Psoas muscle (tissue), 8 donors: ENCODE measurements around the gene MID2. TPM values are rescaled to one million over a fixed set of nuclear protein-coding genes. Genes with fewer than 3 reads are reported as not detected.
"Not testable (repeated sequence)": the region's sequence is repeated elsewhere in the genome, so short reads cannot be mapped to it uniquely, and the experiment has no call there.

Source experiments
- ATAC-seq, 4 donors: fragments of 200-7000 bp; cut with Tn5 transposase; one replicate each; pipeline ENCODE4 v1.9.1; 2020; ENCODE audit warnings: moderate library complexity in 3 of 4, mild to moderate bottlenecking in 2 of 4
- DNase-seq, 2 donors: peaks; one replicate each; pipeline ENCODE4 v3.0.0-alpha.2; 2020
- H3K27ac ChIP-seq: fragments of 200-600 bp; one replicate; pipeline ENCODE4 v1.8.0; 2022
- H3K27me3 ChIP-seq, 3 donors: fragments of 200-600 bp in 1 of 3; one replicate each; pipeline versions ENCODE4 v1.6.1 to v1.8.0; 2013 to 2022; ENCODE audit warnings: low read length in 2 of 3, mild to moderate bottlenecking in 2 of 3, moderate library complexity in 1 of 3; ENCODE audit not compliant: insufficient read depth in 3 of 3
- H3K36me3 ChIP-seq, 2 donors: fragments of 200-600 bp in 1 of 2; one replicate each; pipeline versions ENCODE4 v1.6.1 to v1.8.0; 2013 to 2022; ENCODE audit warnings: low read depth in 1 of 2, mild to moderate bottlenecking in 1 of 2, moderate library complexity in 1 of 2; ENCODE audit not compliant: insufficient read depth in 1 of 2
- H3K4me1 ChIP-seq: fragments of 200-600 bp; one replicate; pipeline ENCODE4 v1.8.0; 2022
- H3K4me3 ChIP-seq: fragments of 200-600 bp; one replicate; pipeline ENCODE4 v1.8.0; 2022; ENCODE audit warnings: mild to moderate bottlenecking
- H3K9me3 ChIP-seq: fragments of 200-600 bp; one replicate; pipeline ENCODE4 v1.8.0; 2022
- CTCF ChIP-seq: fragments of 200-600 bp; IDR thresholded peaks from one replicate; pipeline ENCODE4 v1.8.0; 2022; ENCODE audit warnings: antibody characterized with exemption
- WGBS, 3 donors: extraction: QIAGEN DNeasy Blood & Tissue Kit; methylation state at CpG; one replicate each; pipeline versions ENCODE4 v1.1.6 to v1.1.7; 2013; 5-methylcytosine and 5-hydroxymethylcytosine counted together
- intact Hi-C, 2 donors: fragments of 100-400 bp; cut with DNase I; formaldehyde crosslinking; loops; one replicate each; pipeline versions ENCODE4 v1.11.0 to v1.14.2; 2022
- polyA plus RNA-seq, 3 donors: library from polyadenylated mRNA; stranded (reverse); fragments of 200-250 nt; gene quantifications; one replicate each; pipeline ENCODE4 v1.2.3, GENCODE V29; 2013
- total RNA-seq, 4 donors: library from RNA; stranded (reverse); fragmentation: NEBNext Ultra II Directional in 2 of 4; extraction: Animal tissue kit (Norgen Biotek cat#: 25700) in 2 of 4; gene quantifications; one replicate each; pipeline versions ENCODE4 v1.2.1 to v1.2.4, GENCODE V29; 2021 to 2023
- donor health status: healthy with polysubstance abuse.
- donor health status: DM: no; HTN: no; CAD: no; lungs with moderate emphysema.
- donor health status: Bipolar disorder and iron deficiency.
- donor health status: healthy.
- donor health status: DM: yes; HTN: yes; CAD: no.
- donor health status: DM: no; HTN: no; CAD: no.
- donor health status: DM: no; HTN: no; CAD: no.
- donor health status: DM: yes; HTN: yes; CAD: no.

MID2 gene
- total and polyA plus RNA-seq, 7 donors = 4.8 to 21.6 (median 18.6) TPM

GRCh38 chrX:107936434-107936730 is 110.7 kb downstream of the MID2 start:
- Histone ChIP-seq H3K27me3 (peaks cover 0 to 22% (median 0%) of the 10 kb centered on the region in 3 donors), H3K4me1 (peaks cover 4% of the 10 kb centered on the region), H3K4me3 (no peak overlapping the region), H3K9me3 (no peaks in the 10 kb centered on the region), H3K36me3 (no peaks in the 10 kb centered on the region), H3K27ac (no peak overlapping the region)
- ATAC-seq (no peak), DNase-seq (no peak)
- intact Hi-C loops = no loop called here
- 49 to 57% (median 52%) methylated on average over 14 to 16 of the region's 16 CpGs for WGBS, 3 donors
- no peak for TF ChIP-seq CTCF

GRCh38 chrX:107940095-107940494 is 114.4 kb downstream of the MID2 start:
- H3K4me3 ChIP-seq = no peak overlapping the region
- DNase-seq (no peak), ATAC-seq (no peak)
- peaks cover 4% of the 10 kb centered on the region for H3K4me1 ChIP-seq
- intact Hi-C loops = no loop called here
- 61 to 65% (median 62%) methylated on average over 3 of the region's 3 CpGs for WGBS, 3 donors
- TF ChIP-seq CTCF = no peak
- H3K9me3 ChIP-seq = no peaks in the 10 kb centered on the region
- no peak overlapping the region for H3K27ac ChIP-seq
- peaks cover 0 to 28% (median 0%) of the 10 kb centered on the region in 3 donors for H3K27me3 ChIP-seq
- H3K36me3 ChIP-seq = no peaks in the 10 kb centered on the region

GRCh38 chrX:107955337-107955736 is 129.7 kb downstream of the MID2 start:
- H3K36me3 ChIP-seq, H3K27ac ChIP-seq, ATAC-seq, DNase-seq, H3K27me3 ChIP-seq, H3K4me1 ChIP-seq, intact Hi-C loops, H3K4me3 ChIP-seq, H3K9me3 ChIP-seq: not testable (repeated sequence)

GRCh38 chrX:107968623-107969022 is 143.0 kb downstream of the MID2 start:
- no peaks in the 10 kb centered on the region for H3K4me1 ChIP-seq

GRCh38 chrX:107970073-107970472 is 144.4 kb downstream of the MID2 start:
- ATAC-seq (no peak), DNase-seq (no peak)
- TF ChIP-seq CTCF = no peak
- 29 to 44% (median 30%) methylated on average over 2 of the region's 2 CpGs for WGBS, 3 donors
- no peaks in the 10 kb centered on the region for H3K9me3 ChIP-seq
- H3K4me3 ChIP-seq = no peak overlapping the region
- H3K4me1 ChIP-seq = no peaks in the 10 kb centered on the region
- intact Hi-C loops = no loop called here
- H3K27me3 ChIP-seq = peaks cover 0 to 17% (median 0%) of the 10 kb centered on the region in 3 donors
- no peak overlapping the region for H3K27ac ChIP-seq
- H3K36me3 ChIP-seq = no peaks in the 10 kb centered on the region

More at GRCh38 chrX:107968623-107969022, 143.0 kb downstream of the MID2 start:
- TF ChIP-seq CTCF = no peak
- Histone ChIP-seq H3K4me3 (no peak overlapping the region), H3K27me3 (peaks cover 0 to 17% (median 0%) of the 10 kb centered on the region in 3 donors), H3K36me3 (no peaks in the 10 kb centered on the region), H3K9me3 (no peaks in the 10 kb centered on the region), H3K27ac (no peak overlapping the region)
- ATAC-seq = no peak
- 62 to 87% (median 82%) methylated on average over 5 of the region's 5 CpGs for WGBS, 3 donors
- DNase-seq = no peak
- intact Hi-C loops = no loop called here
